Breast epithelium (tissue), 4 donors: ENCODE data around the gene LEMD3. TPM values are rescaled to one million over a fixed set of nuclear protein-coding genes. Genes with fewer than 3 reads are reported as not detected.

Source experiments
- DNase-seq, 2 donors: peaks; one replicate each; pipeline ENCODE4 v3.0.0-alpha.2; 2019; ENCODE audit warnings: low spot score in 2 of 2
- H3K27ac ChIP-seq, 2 donors: fragments of 200-600 bp; sonication (generic) in 1 of 2; one replicate each; pipeline ENCODE4 v1.5.1; 2016 to 2019; ENCODE audit warnings: mild to moderate bottlenecking in 1 of 2
- H3K27me3 ChIP-seq, 2 donors: fragments of 200-600 bp; sonication (generic) in 1 of 2; one replicate each; pipeline versions ENCODE4 v1.5.1 to v1.6.0; 2017 to 2019; ENCODE audit warnings: control low read depth in 1 of 2, mild to moderate bottlenecking in 1 of 2
- H3K36me3 ChIP-seq: fragments of 200-600 bp; one replicate; pipeline ENCODE4 v1.5.1; 2019
- H3K4me1 ChIP-seq, 2 donors: fragments of 200-600 bp; sonication (generic); one replicate each; pipeline ENCODE4 v1.5.1; 2016 to 2019; ENCODE audit warnings: control low read depth in 1 of 2
- H3K4me3 ChIP-seq, 3 donors: fragments of 200-600 bp; sonication (generic); 1 replicate in 2 of 3; 2 replicates in 1 of 3; pipeline ENCODE4 v1.5.1; 2016 to 2019; ENCODE audit warnings: mild to moderate bottlenecking in 3 of 3, moderate library complexity in 2 of 3
- H3K9me3 ChIP-seq, 2 donors: fragments of 200-600 bp; sonication (generic) in 1 of 2; one replicate each; pipeline ENCODE4 v1.5.1; 2016 to 2019; ENCODE audit warnings: control low read depth in 1 of 2
- POLR2A ChIP-seq: fragments of 450-650 bp; IDR thresholded peaks from one replicate; pipeline ENCODE4 v1.6.1; 2016; ENCODE audit warnings: antibody characterized with exemption, mild to moderate bottlenecking, moderate library complexity
- POLR2AphosphoS5 ChIP-seq, 3 donors: sonication (generic); formaldehyde crosslinking; IDR thresholded peaks; one replicate each; pipeline ENCODE4 v1.6.1; 2017; ENCODE audit warnings: antibody characterized with exemption in 3 of 3
- intact Hi-C: fragments of 100-400 bp; cut with DNase I; formaldehyde crosslinking; loops from one replicate; pipeline ENCODE4 v1.15.1; 2023; ENCODE audit warnings: low total_unique reads
- total RNA-seq, 3 donors: library from RNA; depleted of rRNA; stranded (reverse); fragments of >200 nt; gene quantifications; one replicate each; pipeline ENCODE4 v1.1.0, GENCODE V29; 2016
- TF ChIP-seq, protein P1 (sequence below), 3 donors: fragments of 450-650 bp; IDR thresholded peaks; one replicate each; pipeline ENCODE4 v1.5.1; 2016 to 2017; ENCODE audit warnings: antibody characterized with exemption in 3 of 3, mild to moderate bottlenecking in 3 of 3, moderate library complexity in 3 of 3

Gene LEMD3
- total RNA-seq, 3 donors from 2014 or later: 31.0 to 69.4 (median 36.4) TPM

DNA sequence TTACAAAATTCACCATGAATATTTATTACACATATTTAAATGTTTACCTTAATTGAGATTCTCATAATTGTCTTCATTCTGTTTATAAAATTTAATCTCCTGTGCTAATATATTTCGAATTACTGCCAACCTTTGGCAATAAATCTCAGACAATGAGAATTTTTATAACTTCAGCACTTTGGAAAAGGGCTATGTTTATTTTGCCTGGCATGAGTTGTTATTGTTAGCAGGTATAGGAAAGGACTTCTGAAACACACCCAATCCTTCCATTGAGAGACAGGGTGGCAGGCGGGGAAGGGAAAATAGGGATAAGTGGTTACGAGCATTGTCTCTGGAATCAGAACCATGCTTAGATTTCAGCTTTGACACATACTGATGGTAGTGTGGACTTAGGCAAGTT is 97.0 kb downstream of the LEMD3 start:
- Histone ChIP-seq H3K4me3 (no peak overlapping the region), H3K27ac (no peak overlapping the region), H3K4me1 (no peaks in the 10 kb centered on the region), H3K36me3 (no peaks in the 10 kb centered on the region), H3K9me3 (peaks cover 0 to 4% of the 10 kb centered on the region in 2 donors), H3K27me3 (no peaks in the 10 kb centered on the region)
- DNase-seq: no peak
- intact Hi-C loops: no loop called here
- TF ChIP-seq POLR2A: no peak
- TF ChIP-seq POLR2AphosphoS5 (IDR thresholded peaks at IDR 0.05): no peak
- TF ChIP-seq, protein P1, sequence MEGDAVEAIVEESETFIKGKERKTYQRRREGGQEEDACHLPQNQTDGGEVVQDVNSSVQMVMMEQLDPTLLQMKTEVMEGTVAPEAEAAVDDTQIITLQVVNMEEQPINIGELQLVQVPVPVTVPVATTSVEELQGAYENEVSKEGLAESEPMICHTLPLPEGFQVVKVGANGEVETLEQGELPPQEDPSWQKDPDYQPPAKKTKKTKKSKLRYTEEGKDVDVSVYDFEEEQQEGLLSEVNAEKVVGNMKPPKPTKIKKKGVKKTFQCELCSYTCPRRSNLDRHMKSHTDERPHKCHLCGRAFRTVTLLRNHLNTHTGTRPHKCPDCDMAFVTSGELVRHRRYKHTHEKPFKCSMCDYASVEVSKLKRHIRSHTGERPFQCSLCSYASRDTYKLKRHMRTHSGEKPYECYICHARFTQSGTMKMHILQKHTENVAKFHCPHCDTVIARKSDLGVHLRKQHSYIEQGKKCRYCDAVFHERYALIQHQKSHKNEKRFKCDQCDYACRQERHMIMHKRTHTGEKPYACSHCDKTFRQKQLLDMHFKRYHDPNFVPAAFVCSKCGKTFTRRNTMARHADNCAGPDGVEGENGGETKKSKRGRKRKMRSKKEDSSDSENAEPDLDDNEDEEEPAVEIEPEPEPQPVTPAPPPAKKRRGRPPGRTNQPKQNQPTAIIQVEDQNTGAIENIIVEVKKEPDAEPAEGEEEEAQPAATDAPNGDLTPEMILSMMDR (IDR thresholded peaks at IDR 0.05): no peak

DNA sequence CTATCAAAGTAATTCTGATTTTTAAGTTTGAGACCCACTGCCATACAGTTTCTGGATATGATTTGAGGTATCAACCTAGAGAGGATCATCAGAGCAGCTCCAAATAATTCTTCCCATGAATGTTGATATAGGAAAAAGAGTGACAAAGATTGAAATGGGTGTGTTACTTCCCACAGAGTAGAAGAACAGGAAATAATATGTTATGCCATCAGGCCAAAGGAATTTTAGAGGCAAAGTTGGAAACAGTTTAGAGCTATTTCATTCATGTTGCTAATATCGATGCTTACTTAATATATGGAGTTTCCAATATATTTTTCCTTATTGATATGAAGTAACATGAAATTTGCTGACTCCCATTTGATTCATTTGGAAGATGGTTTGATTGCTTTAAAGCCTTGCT is 100.2 kb downstream of the LEMD3 start:
- Histone ChIP-seq H3K4me1 (no peaks in the 10 kb centered on the region), H3K36me3 (no peaks in the 10 kb centered on the region), H3K4me3 (no peak overlapping the region), H3K27me3 (no peaks in the 10 kb centered on the region), H3K27ac (no peak overlapping the region), H3K9me3 (no peaks in the 10 kb centered on the region)
- intact Hi-C loops: no loop called here
- DNase-seq: no peak
- TF ChIP-seq, protein P1 (IDR thresholded peaks at IDR 0.05): no peak
- TF ChIP-seq POLR2AphosphoS5 (IDR thresholded peaks at IDR 0.05): no peak
- TF ChIP-seq POLR2A: no peak

DNA sequence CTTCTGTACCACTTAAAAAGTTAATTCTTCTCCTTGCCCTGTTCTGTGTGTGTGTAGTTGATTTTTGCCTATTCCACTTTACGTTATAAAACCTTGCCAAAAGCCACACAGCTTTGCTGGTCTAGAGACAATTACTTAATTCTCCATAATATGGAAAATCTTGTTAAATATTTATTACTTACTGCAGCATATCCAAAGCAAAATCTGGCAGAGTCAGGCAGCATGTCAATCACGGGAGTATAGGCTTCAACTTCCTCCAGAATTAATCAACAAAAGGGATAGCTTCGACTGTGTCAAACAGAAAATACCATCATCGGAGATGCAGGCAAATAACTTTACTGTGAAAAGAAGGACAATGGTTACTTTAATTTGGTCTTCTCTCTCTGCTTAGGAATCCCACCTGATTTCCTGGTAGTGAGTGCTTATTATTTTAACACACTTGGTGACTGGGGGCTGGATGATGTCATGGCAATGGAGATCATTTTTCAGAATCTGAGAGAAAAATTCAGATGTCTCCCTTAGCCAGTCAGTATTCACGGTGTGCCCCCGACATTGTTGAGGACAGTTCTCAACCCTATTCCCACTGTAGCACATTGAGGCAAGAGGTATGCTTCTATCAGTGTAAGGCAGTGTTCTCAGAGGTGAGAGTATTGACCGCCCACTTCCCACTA is 105.4 kb downstream of the LEMD3 start:
- intact Hi-C loops: no loop called here
- no peak for DNase-seq
- no peak overlapping the region for H3K27ac ChIP-seq
- no peaks in the 10 kb centered on the region for H3K9me3 ChIP-seq
- no peaks in the 10 kb centered on the region for H3K4me1 ChIP-seq
- H3K4me3 ChIP-seq: no peak overlapping the region
- no peaks in the 10 kb centered on the region for H3K36me3 ChIP-seq
- no peaks in the 10 kb centered on the region for H3K27me3 ChIP-seq
- TF ChIP-seq POLR2A: no peak
- TF ChIP-seq POLR2AphosphoS5 (IDR thresholded peaks at IDR 0.05): no peak
- TF ChIP-seq, protein P1 (IDR thresholded peaks at IDR 0.05): no peak

DNA sequence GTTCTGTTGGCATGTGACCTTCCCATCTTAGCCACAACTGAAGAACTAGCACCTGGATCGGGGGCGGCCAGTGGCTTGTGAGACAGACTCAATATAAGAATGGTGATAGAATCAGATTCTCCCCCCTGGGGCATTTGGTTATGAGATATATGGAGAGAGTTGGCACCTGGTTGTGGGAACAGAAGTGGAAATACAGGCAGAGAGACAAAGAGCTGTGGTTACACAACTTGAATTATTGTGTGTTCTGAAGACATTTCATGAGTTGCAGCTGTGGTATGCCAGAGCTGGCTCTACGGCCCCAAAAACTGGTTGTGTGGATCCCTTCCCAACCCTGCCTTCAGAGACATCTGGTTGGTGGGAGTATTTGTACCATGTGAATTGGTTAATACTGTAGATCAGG is 106.2 kb downstream of the LEMD3 start:
- intact Hi-C loops: no loop called here
- no peaks in the 10 kb centered on the region for H3K9me3 ChIP-seq
- no peak for DNase-seq
- TF ChIP-seq, protein P1 (IDR thresholded peaks at IDR 0.05): no peak
- TF ChIP-seq POLR2A (no peak), POLR2AphosphoS5 (IDR thresholded peaks at IDR 0.05) (no peak)
- H3K27ac ChIP-seq: no peak overlapping the region
- H3K4me3 ChIP-seq: no peak overlapping the region
- no peaks in the 10 kb centered on the region for H3K36me3 ChIP-seq
- H3K4me1 ChIP-seq: no peaks in the 10 kb centered on the region
- no peaks in the 10 kb centered on the region for H3K27me3 ChIP-seq

DNA sequence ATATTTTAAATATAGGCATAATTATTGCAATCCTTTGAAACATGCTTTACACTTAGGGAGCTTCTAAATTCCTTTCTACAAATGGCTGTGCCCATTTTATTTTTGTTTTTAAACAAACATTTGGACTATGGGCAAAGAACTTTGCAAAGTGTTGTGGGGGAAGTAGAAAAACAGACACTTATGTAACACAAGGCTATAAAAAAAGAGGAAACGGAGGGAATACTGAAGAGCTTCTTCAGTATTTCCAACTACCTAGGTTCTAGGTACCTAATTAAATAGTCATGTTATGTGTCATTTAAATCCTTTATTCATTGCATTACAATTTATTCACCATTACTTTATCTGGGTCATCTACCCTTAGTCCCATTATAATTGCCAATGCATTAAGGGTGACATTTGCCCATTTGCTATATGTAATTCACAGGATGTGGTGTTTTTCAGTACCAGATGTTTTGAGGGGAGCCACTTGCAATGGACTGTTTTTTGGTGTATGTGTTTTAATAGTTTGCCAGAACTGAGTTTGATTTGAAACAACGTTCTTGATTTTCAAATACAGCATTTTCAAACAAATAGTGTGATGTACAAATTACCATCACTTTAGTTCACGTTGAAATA is 107.6 kb downstream of the LEMD3 start:
- Histone ChIP-seq H3K27ac (no peak overlapping the region), H3K27me3 (no peaks in the 10 kb centered on the region), H3K9me3 (no peaks in the 10 kb centered on the region), H3K4me3 (no peak overlapping the region), H3K4me1 (no peaks in the 10 kb centered on the region), H3K36me3 (no peaks in the 10 kb centered on the region)
- TF ChIP-seq POLR2A: no peak
- no peak for TF ChIP-seq POLR2AphosphoS5 (IDR thresholded peaks at IDR 0.05)
- TF ChIP-seq, protein P1 (IDR thresholded peaks at IDR 0.05): no peak
- no peak for DNase-seq
- intact Hi-C loops: no loop called here
